Measurements from ENCODE around the gene CLMN.
"Not testable (repeated sequence)": the region's sequence is repeated elsewhere in the genome, so short reads cannot be mapped to it uniquely, and the experiment has no call there.

The CLMN gene

DNA sequence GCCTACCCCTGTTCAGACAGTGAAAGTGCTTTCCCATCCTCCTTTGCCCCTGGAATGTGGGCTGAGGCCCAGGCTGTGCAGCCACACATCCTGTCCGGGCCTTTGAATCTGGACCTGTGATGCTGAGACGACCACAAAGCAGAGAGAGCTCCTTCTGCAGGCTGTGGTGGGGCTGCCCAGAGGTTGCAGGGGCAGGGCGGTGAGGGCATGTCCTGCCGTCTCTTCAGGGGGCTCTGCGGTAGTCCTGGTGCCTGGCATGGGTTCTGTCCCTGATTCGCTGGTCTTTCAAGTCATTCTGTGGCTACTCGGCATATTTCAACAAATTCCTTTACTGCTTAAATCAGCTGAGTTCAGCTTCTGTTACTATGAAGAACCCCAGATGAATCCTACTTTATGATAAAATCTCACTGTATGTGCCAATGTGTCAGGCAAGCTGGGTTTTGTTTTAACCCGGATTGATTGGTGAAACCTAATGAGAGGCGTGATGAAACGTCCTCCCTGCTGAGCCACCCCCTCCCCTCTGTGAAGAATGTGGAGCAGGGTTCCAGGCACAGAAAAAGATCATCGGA, 99.0 kb downstream of the CLMN start:
- DNase-seq (ENCODE audit: low read depth): no peak

DNA sequence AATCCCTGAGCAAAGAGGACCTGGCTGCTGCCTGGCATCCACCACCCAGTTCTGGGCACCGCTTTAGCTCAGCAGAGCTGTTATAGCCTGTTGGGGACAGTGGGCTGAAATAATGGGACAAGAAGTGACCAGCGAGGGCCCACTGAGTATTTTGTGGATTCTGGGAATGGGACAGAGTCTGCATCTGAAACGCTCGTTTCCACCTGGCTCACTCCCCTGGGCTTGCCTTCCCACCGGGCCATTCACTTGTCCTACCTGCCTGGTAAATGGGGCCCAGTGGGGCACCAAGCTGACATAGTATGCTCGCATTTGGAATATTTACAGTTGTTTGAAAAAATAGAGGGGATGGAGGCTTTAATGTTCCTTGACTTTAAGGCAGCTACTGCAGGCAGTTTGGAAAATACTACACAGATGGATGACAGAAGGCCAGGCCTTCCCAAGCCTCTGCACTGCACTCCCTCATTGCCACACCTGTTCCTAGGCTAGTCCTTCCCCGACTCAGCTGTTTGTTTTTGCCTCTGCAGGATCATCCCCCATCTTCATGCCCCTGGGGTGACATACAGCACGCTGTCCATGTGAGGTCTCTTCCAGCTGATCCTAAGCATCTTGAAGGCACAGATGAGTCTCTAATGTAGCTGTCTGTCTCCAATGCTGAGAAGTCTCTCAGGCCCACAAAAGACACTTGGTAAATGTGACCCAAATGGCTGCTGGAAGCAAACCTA, 101.1 kb downstream of the CLMN start:
- DNase-seq (ENCODE audit: low read depth): no peak

DNA sequence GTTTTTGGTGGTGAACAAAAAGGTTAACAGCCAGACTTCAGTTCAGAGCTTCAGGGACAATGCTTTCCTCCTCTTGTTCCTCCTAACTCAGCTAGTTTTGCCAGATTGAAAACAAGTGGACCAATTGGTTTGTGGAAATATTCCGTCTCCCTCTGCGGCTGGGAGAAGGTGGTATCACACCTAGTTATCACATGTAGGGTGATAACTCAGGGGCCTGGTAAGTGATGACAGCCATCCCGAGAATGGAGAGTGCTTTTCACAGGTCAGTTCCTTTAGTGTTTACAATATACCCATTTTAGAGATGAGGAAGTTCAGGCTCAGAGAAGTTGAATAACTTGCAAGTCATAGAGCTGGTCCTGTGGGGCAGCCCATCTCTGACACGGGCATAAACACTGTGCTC, 101.7 kb downstream of the CLMN start:
- no peak for DNase-seq (ENCODE audit: low read depth)

DNA sequence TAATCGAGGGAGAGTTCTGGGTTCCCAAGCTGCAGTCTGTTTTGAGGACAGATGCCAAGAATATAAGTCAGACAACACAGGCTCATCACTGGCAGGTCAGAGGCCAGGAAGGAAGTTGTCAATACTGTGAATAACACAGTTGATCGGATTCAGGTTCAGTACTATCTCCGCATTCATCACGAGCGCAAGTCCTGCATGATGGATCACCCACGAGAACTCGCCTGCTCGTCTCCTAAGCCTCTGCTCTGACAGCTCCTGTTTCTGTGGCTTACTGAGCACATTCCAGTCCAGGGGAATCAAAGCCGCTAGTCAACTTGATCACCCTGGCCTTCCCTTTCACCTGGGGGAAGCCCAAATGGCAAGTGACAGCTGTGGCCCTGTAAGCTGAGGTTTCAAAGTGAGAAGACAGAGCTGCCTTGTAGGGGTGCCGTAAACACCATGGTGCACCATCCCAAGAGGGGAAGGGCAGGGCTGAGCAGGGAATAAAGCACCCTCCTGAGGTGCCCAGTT, 102.3 kb downstream of the CLMN start:
- DNase-seq (ENCODE audit: low read depth): no peak

DNA sequence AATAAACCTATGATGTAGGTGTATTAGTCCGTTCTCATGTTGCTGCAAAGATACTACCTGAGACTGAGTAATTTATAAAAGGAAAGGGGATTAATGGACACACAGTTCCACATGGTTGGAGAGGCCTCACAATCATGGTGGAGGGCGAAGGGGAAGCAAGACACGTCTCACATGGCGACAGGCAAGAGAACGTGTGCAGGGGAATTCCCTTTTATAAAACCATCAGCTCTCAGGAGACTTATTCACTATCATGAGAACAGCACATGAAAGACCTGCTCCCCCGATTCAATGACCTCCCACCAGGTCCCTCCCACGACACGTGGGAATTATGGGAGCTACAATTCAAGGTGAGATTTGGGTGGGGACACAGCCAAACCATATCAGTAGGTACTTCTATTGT, 103.7 kb downstream of the CLMN start:
- DNase-seq (ENCODE audit: low read depth): no peak

DNA sequence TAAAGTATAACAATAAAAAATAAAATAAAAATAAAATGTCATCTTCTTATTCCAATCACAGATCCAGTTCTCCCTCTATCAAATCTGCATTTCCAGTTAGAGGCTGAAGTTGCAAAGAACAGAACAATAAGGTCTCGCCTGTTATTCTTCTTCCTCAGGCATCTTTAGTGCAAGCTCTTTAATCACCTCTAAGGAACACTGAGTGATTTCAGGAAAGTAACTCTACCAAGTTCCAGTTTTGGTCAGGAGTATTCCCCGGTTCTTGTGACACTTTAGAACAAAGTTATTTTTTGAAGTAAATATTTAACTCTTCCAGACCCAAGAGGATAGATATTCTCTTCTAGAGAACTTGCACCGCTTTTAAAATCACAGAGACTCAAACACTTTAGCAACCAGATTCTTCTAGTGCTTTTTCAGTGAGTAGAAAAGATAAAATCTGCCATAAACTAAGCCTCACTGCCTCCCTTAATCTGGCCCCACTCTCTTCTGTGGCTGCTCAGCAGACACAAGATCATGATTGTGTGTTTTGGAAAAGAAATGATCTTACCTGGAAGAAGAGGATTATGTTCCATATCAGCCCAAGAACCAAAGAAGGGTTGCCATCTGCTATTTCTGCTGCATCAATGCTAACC, 104.5 kb downstream of the CLMN start:
- DNase-seq (ENCODE audit: low read depth): no peak

DNA sequence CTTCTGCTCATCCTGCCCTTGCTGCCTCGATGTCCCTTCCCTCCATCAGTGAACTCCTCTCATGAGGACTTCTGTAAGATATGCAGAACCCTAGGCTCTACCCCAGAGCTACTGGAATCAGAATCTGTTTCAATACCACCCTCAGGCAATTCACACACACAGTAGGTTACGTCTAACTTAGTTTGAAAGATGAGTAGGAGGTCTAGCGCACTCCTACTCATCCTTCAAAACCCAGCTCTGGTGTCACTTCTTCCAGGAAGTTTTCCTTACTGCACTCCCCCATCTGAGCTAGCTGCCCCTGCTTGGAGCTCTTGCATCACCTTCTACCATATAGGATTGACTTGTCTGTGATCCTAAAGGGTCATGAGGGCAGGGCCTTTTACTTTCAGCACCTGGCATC, 105.9 kb downstream of the CLMN start:
- DNase-seq (ENCODE audit: low read depth): no peak

DNA sequence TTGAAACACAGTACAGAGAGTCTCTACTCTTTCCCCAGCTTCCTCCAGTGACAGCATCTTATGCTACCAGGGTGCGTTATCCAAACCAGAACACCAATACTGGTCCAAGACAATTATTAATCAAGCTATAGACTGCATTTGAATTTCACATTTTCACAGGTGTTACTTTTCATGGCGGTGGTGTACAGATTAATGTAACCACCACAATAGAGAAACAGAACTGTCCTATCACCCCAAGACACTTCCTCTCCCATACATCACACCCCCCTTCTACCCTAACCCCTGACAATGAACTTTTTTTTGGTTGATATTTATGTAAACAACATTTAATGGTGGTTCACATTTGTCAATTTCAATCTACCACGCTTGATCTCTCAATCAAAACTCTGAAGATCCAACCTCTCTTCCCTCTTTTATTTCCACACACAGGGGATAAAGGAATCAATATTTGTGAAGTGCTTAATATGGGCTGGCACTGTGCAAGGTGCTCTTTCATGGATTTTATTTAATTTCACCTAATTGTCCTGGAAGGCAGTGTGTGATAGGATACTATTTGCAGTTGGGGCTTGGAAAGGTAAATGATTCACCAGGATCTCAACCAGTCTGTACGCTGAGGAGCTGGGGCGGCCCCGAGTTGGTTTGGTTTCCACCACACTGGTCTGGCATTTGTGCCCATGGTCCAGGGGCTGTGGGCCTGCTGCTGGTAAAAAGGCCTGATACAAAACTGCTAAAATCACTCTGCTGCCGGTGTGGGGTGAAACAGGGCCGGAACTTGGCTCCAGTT, 107.8 kb downstream of the CLMN start:
- no peak for DNase-seq (ENCODE audit: low read depth)

DNA sequence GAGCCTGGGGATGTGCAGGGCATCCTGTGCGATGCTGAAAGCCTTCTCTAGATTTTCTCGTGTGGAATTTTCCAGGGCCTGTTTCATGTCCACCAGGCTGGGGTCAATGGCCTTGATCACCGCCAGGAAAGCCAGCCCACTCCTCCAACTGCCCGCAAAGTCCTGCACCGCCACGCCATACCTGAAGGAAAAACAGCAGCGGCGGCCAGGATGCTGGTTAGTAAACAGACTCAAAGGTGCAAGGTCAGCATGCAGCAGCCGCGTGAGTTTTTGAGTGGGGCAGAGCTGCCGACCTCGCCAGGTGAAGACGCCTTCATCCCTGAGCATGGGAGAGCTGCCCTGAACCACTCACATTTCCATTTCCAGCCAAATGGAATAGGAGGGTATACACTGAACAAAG, 109.0 kb downstream of the CLMN start:
- no peak for DNase-seq (ENCODE audit: low read depth)

DNA sequence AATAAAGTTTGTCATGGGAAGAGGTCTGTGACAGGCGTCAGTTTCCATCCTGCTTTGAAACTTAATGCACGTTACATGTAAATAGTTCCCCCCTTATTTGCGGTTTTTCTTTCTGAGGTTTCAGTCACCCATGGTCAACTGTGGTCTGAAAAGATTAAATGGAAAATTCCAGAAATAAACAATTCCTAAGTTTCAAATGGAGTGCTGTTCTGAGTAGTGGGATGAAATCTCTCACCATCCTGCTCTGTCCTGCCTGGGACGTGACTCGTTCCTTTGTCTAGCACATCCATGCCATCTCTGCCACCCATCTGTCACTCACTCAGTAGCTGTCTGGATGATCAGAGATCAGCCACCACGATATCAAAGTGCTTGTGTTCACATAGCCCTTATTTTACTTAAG, 111.1 kb downstream of the CLMN start:
- no peak for DNase-seq (ENCODE audit: low read depth)

DNA sequence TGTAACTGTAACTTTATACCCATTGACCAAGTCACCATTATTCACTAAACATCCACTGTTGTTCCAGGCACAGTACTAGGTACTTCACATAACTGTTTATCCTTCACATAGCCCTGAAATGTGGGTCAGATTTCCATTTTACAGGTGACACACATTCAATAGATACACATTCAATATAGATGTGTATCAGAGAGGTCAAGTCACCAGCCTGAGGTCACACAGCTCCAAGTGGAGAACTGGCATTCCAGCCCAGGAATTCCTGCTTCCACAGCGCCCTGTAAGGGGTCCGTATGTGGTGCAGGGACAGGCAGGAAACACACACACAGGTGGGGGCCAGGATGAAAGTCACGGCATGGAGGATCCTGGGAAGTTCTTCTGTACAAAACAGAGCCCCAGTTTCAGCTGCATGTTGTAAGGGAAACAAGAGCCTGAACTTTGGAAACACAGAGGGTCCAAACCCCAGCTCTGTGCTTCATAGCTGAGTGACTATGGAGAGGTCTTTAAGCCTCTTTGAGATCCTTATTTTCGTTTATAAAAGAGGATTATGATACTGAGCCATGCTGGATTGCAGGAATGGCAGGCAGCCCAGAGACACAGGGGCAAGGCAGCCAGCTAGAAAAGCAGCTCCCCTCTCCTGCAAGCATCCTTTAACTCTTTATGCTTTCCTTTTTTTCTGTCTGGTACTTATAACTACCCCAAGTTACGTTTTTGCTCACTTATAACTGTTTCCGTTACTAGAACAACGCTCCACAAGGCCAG, 112.1 kb downstream of the CLMN start:
- no peak for DNase-seq (ENCODE audit: low read depth)

DNA sequence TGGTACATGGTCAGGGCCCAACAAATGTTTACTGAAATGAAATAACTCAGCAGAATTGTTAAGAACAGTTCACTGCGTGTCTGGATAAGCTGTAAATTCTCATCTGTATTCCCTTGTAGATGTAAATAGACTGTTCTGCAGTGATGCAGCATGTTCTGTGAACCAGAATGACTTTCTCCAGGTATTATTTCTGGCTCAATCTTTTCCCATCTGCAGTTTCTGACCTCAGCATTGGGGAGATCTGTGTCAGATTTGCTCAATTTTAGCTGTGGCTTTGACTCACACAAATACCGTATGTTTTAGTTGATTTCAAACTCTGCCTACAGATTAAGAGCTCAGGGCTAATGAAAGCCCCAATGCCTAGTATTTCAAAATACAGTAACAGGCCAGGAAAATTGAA, 113.2 kb downstream of the CLMN start:
- no peak for DNase-seq (ENCODE audit: low read depth)

DNA sequence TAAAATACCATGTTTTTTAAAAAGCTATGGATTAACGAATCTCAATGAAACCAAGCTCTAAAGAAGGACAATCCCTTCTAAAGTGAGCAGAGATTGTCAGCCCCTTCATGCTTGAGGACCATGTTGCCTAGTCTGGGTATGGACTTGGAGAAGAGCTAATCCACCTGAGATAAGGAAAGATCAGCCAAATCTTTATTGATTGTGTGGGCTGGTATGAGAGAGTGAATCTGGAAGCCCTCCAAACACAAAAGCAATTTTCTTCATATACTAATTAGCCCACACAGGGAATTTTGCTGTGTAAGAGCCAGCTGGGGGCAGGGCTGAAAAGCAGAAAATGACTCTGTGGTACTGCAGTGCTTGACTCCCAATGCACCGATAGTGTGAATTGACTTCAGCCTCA, 115.0 kb downstream of the CLMN start:
- no peak for DNase-seq (ENCODE audit: low read depth)

DNA sequence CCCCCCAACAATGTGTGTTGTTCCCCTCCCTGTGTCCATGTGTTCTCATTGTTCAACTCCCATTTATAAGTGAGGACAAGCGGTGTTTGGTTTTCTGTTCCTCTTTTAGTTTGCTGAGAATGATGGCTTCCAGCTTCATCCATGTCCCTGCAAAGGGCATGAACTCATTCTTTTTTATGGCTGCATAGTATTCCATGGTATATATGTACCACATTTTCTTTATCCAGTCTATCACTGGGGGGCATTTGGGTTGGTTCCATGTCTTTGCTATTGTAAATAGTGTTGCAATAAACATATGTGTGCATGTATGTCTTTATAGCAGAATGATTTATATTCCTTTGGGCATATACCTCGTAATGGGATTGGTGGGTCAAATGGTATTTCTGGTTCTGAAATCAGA, 118.0 kb downstream of the CLMN start:
- DNase-seq (ENCODE audit: low read depth): not testable (repeated sequence)

DNA sequence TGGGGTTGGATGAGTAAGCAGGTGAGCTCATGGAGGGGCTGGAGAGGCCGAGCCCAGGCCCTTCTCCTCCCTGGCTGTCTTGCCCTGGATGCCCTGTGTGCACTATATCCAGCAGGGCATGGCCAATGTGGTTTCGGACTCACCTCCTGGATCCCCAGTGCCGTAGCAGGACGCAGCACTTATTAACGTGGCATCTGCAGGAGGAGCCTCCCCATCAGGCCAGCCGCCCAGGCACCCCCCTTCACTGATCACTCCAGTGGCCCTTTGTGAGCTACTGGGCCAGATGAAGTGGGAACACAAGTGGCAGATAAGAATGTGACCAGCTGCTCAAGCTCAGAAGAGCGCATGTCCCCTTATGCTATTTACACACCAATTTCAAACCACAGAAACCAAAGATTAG, 119.3 kb downstream of the CLMN start:
- no peak for DNase-seq (ENCODE audit: low read depth)

DNA sequence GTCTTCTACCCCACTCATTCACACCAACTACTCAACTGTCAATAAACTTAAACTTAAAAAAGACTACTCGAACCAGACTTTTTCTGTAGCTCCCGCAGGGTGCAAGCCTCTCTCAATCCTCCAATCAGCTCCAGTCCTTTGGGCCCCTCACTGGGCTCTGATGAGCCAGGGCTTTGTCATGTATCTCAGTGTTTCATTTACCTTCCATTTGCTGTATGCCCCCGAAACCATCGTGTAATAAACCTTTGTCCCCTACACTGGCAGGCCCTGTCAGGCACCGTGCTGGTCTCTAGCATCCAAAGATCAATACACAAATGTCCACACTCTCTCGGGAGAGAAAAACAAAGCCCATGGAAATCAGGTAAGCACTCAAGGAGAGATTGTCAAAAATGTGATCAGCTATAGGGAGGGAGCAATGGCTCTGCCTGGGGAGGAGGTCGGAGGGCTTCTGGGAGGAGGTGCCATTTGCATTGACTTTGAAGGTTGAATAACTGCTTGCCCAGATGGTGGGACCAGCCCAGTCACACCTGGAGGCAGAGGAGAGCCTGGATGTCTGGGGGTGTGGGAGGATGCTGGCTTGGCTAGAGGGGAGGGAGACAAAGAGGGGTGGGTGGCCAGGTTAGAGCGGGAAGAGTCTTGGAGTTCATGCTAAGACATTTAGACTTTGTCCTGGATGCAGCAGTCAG, 120.3 kb downstream of the CLMN start:
- DNase-seq (ENCODE audit: low read depth): no peak

DNA sequence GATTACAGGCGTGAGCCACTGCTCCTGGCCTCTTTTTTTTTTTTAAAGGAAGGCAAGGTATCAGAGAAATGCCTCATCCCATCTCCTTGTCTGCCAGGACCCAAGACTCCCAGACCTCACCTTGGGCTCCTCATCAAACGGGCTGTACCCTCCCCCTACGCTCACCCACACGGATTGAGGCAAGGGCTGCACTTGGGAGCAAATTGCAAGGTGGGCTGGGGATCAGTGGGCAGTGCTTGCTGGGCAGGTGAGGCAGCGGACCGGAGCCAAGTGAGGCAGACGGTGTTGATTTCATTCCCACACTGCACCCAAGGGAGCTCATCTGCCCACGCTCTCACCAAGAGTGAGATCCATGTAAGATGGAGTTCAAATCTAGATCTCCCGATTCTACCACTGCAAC, 121.4 kb downstream of the CLMN start:
- DNase-seq (ENCODE audit: low read depth): no peak

DNA sequence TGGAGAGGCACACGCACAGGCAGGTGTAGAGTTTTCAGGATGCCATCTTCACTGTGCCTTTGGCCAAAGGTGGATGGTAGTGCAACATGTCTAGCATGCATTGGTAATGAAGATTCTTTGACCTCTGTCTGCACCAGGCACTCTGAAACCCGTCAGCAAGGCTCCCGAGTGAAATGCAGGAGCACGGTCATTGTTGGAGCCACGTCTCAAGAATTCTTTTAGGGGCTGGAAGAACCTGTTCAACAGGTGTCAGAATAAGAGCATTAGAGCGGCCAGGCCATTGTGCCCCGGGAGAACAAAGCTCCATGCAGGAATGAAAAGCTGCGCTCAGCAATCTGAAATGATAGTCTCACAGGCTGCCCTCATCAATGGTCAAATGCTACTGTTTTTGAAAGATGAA, 122.2 kb downstream of the CLMN start:
- DNase-seq (ENCODE audit: low read depth): no peak

DNA sequence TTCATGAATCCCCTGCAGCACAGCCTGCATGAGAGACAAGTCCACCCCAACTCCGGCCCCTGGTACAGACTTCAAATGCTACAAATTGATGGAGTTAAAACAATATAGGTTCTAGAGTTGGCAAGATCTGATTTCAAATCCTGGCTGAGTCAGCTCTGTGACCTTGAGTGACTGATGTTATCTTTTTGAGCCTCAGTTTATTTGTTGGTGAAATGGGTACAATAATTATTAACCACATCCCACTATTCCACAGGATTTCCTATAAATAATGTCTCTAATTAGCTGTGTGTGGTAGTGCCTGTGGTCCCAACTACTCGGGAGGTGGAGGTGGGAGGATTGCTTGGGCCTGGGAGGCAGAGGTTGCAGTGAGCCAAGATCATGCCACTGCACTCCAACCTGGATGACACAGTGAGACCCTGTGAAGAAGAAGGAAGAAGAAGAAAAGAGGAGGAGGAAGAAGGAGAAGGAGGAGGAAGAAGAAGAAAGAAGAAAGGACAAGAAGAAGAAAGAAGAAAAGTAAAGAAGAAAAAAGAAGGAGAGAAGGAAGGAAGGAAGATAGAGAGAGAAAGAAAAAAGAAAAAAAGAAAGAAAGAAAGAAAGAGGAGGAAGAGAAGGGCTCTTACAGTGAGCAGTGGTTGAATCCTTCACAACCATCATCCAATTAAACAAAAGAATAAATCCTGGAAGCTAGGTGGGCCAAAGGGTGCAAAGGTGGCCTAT, 122.7 kb downstream of the CLMN start:
- no peak for DNase-seq (ENCODE audit: low read depth)

DNA sequence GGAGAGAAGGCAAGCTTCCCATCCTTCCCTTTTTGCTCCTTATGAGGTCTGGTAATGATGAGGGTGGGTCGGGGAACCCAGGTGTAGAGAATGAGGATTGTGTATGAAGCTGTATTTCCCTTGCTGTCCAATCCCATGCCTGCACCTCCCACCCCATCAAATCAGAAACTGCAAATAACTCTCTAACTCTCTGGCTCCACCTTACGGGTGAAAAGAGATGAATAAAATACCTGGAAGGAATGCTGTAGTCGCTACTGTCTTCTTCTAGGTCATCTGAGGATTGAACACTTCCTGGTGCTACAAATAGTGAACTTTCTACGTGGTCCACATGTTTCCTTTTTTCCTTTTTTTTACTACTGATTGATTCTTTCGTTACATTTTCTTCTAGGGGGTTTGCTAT, 123.4 kb downstream of the CLMN start:
- no peak for DNase-seq (ENCODE audit: low read depth)

DNA sequence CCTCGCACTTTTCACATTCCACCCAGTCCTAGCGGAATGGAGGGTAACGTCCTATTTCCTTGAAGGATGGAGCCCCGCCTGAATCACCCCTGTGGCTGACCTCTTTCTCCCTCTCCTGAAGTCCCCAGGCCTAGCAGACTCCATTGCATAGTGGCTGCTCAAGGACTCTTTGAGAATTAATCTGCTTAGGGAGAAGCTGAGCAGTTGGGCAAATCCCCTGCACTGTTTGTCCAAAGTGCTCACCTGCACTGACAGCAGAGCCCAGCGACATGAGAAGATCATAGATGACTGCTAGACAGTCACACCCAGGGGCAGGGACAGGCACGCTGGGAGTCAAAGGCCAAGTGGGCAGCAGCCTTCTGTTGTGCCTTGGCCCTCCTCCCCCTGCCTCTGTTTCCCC, 124.7 kb downstream of the CLMN start:
- DNase-seq (ENCODE audit: low read depth): no peak
